Prostate gland (tissue), 1 donor: Measurements from ENCODE around the gene GALNT11.

Experiments
- POLR2A ChIP-seq: fragments of 450-650 bp; IDR thresholded peaks from one replicate; pipeline ENCODE4 v1.6.1; 2016; ENCODE audit warnings: antibody characterized with exemption, mild to moderate bottlenecking
- POLR2AphosphoS5 ChIP-seq: sonication (generic); formaldehyde crosslinking; IDR thresholded peaks from one replicate; pipeline ENCODE4 v1.6.1; 2017; ENCODE audit warnings: antibody characterized with exemption

DNA sequence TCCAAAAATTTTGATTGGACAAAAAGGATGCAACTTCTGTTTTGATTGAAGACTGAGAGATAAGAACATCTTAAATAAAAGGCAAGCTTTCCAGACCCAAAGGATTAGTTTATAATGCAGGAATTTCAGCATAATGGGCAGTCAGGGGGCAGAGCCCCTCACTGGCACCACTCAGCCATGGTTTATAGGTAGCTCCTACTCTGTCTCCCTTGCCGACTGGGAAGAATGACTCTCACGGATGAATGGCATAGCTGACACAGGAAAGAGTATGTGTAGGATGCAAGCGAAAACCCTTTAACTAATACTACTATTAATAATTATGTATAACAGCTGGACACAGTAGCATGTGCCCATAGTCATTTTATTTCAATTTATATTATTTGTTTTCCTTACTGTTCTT lies 53.3 kb downstream of the GALNT11 start:
- TF ChIP-seq POLR2A (no peak), POLR2AphosphoS5 (no peak)
